Muscle of leg (tissue), 11 donors: ENCODE measurements around the gene LRRK1. TPM values are rescaled to one million over a fixed set of nuclear protein-coding genes. Genes with fewer than 3 reads are reported as not detected.

Source experiments
- DNase-seq: peaks from one replicate; pipeline ENCODE4 v3.0.0; 2013
- H3K27ac ChIP-seq: one replicate; pipeline ENCODE4 v1.5.1; 2013; ENCODE audit warnings: mild to moderate bottlenecking, low read length, control low read depth
- H3K27me3 ChIP-seq: one replicate; pipeline ENCODE4 v1.6.1; 2013; ENCODE audit warnings: low read length; ENCODE audit not compliant: control insufficient read depth, insufficient read depth
- H3K36me3 ChIP-seq: one replicate; pipeline ENCODE4 v1.6.1; 2013; ENCODE audit warnings: low read length; ENCODE audit not compliant: control insufficient read depth, insufficient read depth
- H3K4me1 ChIP-seq: one replicate; pipeline ENCODE4 v1.6.1; 2013; ENCODE audit warnings: low read length; ENCODE audit not compliant: control insufficient read depth, insufficient read depth
- H3K4me3 ChIP-seq: one replicate; pipeline ENCODE4 v1.5.1; 2013; ENCODE audit warnings: low read length, control low read depth
- H3K9me3 ChIP-seq: replicated peaks from 2 replicates; pipeline ENCODE4 v1.6.1; 2013; ENCODE audit warnings: low read depth, low read length; ENCODE audit not compliant: control insufficient read depth
- WGBS: methylation state at CpG from one replicate; pipeline ENCODE4 v1.1.5; 2013; ENCODE audit warnings: missing lambda C conversion rate; ENCODE audit not compliant: insufficient coverage; 5-methylcytosine and 5-hydroxymethylcytosine counted together
- polyA plus RNA-seq, 8 donors: library from polyadenylated mRNA; unstranded; fragments of 120-200 nt; gene quantifications; one replicate each; pipeline versions ENCODE4 v1.2.1 to v1.2.3, GENCODE V29; 2013; ENCODE audit warnings: inconsistent platforms in 1 of 8, low replicate concordance in 1 of 8; ENCODE audit not compliant: insufficient read length in 8 of 8, insufficient read depth in 1 of 8
- total RNA-seq: library from RNA; stranded (reverse); fragments of 120-200 nt; gene quantifications from one replicate; pipeline ENCODE4 v1.2.4, GENCODE V29; 2013

The LRRK1 gene
- total and polyA plus RNA-seq, 9 donors: 4.1 to 9.4 (median 5.8) TPM

DNA sequence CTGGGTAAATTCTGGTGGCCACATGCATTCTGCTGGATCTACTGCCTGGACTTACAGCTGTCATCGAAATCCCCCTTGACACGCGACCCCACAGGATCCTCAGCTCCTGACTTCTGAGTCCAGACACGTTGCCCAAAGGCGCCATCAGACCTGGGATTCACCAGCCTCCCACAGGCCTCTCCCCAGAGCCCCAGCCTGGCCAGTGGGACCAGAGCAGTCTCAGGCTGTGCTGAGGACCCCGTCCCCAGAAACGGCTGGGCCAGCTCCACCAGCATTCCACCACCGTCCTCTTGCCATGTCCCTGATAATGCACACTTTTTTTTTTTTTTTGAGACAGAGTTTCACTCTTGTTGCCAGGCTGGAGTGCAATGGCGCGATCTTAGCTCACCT, 166.1 kb downstream of the LRRK1 start:
- Histone ChIP-seq H3K36me3 (no peaks in the 10 kb centered on the region), H3K4me3 (no peak overlapping the region), H3K4me1 (peaks cover 22% of the 10 kb centered on the region), H3K27me3 (no peaks in the 10 kb centered on the region), H3K9me3 (peaks cover under 1% of the 10 kb centered on the region), H3K27ac (no peak overlapping the region)
- 86% methylated on average over 10 of the region's 10 CpGs for WGBS
- no peak for DNase-seq

DNA sequence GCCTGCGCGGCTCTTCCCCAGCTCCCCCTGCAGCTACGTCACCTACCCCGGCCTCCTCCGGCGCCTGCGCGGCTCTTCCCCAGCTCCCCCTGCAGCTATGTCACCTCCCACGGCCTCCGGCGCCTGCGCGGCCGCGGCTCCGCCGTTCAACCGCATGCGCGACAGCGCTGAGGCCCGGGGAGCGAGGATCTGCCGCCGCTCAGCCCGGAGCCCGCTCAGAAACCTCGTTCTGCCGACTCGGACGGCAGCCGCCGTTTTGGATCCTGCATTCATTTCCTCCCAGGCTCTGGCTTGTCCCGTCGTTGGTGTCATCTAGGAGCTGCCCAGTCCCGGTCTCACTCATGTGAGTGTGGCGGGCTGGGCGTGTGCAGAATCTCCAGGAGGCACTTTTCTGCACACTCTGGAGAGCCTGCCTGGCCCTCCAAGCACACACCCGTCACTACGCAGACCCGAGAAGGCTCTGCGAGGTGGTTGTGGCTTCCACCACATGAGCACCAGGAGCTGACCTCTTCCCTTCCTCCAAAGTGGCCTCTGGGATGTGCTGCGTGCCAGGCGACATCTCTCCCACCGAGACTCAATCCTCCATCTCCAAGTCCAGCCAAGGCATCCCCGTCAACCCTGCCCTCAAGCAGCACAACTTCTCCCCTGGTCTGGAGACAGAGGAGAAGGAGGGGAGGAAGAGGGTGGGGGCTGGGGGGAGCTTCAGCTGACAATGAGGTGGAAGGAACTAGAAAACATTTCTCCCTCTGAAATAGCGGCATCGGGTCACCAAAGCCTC, 167.4 kb downstream of the LRRK1 start:
- H3K4me1 ChIP-seq: peaks cover 35% of the 10 kb centered on the region
- DNase-seq: no peak
- H3K4me3 ChIP-seq: no peak overlapping the region
- no peaks in the 10 kb centered on the region for H3K27me3 ChIP-seq
- H3K27ac ChIP-seq: no peak overlapping the region
- no peaks in the 10 kb centered on the region for H3K36me3 ChIP-seq
- 93% methylated on average over 38 of the region's 48 CpGs for WGBS
- H3K9me3 ChIP-seq: peaks cover 3% of the 10 kb centered on the region

DNA sequence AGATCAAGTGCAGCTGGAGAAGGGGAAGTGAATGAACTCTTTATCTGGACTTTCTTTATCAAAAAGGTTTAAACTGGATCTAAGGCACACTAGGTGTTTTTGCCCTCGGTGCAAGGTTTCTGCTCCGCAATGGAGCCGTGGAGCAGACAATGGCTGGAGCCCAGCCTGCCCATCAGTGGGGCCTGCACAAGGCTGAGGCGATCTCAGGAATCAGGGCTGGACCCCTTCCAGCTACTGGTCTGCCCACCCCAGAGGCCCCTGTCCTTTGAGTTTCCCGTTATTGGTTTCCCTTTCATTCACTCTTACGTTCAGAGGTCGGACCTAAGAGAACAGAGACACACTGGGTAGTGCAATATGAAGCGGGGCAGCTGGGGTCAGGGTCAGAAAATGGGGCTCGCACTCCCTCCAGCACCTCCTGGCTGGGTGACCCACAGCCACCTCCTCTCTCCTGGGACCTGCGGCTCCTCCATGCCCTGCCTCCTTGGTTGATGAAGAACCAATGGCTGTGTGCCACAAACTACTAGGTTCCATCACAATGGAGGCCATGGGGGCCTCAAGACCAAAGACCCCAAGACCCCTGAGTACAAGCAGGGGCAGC, 168.1 kb downstream of the LRRK1 start:
- H3K4me3 ChIP-seq: no peak overlapping the region
- no peak for DNase-seq
- H3K4me1 ChIP-seq: peaks cover 42% of the 10 kb centered on the region

DNA sequence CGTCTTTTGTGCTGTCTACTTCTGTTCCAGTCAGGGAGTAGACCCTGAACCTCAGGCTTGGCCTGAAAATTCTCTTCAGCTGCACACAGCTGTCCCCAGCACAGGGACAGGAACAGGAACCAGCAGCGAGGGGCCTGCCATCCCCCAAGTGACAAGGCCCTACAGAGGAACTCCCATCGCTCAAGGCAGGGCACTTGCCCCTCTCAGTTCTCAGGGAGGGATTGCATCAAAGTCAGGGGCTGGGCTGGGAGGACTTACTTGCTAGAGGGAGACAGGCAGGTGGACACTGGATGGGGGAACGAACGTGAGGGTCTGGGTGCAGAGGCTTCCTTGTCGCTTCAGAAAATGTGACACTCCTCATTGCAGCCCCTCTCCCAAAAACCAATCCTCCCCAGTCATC, 169.1 kb downstream of the LRRK1 start:
- WGBS: 25% methylated on average over 1 of the region's 6 CpGs
- Histone ChIP-seq H3K36me3 (no peaks in the 10 kb centered on the region), H3K27ac (no peak overlapping the region), H3K9me3 (peaks cover 3% of the 10 kb centered on the region), H3K4me3 (no peak overlapping the region), H3K4me1 (peaks cover 49% of the 10 kb centered on the region), H3K27me3 (no peaks in the 10 kb centered on the region)
- DNase-seq: no peak

More for the DNA sequence above, 168.1 kb downstream of the LRRK1 start:
- Histone ChIP-seq H3K9me3 (peaks cover 3% of the 10 kb centered on the region), H3K36me3 (no peaks in the 10 kb centered on the region), H3K27ac (no peak overlapping the region), H3K27me3 (no peaks in the 10 kb centered on the region)
- 77% methylated on average over 7 of the region's 10 CpGs for WGBS

DNA sequence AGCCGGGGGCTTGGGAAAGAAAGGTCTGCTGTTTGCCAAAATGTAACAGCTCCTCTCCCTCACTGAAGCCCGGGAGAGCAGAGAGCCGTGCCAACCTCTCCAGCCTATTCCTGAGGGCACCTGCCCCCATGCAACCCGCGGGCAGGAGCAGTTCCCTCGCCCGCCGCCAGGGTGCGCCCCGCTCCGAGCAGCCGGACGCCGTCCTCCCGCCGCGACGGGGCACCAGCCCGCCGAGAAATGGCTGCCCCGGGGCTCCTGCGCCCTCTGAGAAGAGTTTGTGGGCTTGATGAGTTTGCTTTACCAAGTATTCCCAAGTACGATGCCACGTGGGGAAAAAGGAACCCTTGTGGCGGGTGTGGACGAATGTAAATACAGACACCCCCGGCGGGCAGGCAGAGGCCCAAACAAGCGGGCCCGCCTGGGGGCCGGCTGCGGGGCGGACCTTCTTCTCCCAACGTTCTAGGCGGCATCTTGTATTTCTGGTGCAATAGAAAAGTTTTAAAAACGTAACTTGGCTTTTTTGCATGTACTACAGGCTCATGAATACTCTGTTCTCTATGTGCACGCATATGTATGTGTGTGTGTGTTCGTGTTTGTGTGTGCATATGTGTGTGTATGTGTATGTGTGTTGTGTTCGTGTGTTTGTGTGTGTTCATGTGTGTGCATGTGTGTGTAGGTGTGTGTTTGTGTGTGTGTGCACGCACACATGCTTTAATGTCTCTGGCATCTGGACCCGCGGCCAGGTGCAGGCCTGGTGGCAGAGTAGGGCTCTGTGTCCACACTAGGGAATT, 169.8 kb downstream of the LRRK1 start:
- Histone ChIP-seq H3K4me1 (peaks cover 49% of the 10 kb centered on the region), H3K9me3 (peaks cover 3% of the 10 kb centered on the region), H3K27me3 (no peaks in the 10 kb centered on the region), H3K36me3 (no peaks in the 10 kb centered on the region), H3K4me3 (peak overlapping the region; percentile 34), H3K27ac (peak overlapping the region; percentile 43)
- 22% methylated on average over 30 of the region's 42 CpGs for WGBS
- DNase-seq: peak; percentile 62

DNA sequence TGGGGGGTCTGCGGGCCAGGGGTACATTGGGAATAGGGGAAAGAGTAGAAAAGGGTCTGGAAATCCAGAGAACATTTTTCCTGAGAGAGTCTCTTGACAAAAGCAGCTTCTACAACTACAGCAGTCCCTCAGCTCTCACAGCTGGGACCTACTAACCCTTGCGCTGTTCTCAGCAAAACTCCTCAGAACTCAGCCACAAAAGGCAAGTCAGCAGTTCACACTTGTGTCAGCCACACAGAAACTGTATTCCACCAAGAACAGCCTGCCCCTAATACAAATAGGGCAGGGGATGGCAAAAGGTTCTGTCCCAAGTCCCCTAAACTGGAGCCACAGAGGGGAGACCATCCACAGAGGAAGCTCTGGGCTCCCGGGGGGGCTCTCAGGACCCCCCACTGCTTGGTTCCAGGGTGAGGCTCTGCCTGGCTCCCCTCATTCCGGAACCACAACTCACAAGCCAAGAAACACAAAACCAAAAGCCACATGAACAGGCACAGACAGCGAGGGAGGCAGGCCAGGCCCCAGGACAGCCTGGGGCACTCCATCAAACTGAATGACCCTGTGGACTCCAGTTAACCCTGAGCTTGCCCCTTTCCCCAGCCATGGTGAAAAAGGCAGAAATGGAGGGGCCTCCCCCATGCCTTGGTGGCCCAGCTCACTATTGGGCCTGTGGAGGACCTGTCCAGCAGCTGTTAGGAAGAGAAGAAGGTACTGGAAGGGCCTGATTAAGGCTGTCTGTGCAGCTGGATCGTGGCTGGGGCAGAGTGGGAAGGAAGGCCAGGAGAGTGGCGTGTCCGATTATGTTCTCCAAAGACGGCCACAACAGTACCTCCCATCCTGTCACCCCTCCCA, 170.6 kb downstream of the LRRK1 start:
- WGBS: 63% methylated on average over 3 of the region's 9 CpGs
- H3K4me1 ChIP-seq: peaks cover 49% of the 10 kb centered on the region
- peaks cover 3% of the 10 kb centered on the region for H3K9me3 ChIP-seq
- peak; percentile 71 for DNase-seq
- H3K4me3 ChIP-seq: no peak overlapping the region
- no peaks in the 10 kb centered on the region for H3K27me3 ChIP-seq
- peak overlapping the region; percentile 49 for H3K27ac ChIP-seq
- H3K36me3 ChIP-seq: no peaks in the 10 kb centered on the region

DNA sequence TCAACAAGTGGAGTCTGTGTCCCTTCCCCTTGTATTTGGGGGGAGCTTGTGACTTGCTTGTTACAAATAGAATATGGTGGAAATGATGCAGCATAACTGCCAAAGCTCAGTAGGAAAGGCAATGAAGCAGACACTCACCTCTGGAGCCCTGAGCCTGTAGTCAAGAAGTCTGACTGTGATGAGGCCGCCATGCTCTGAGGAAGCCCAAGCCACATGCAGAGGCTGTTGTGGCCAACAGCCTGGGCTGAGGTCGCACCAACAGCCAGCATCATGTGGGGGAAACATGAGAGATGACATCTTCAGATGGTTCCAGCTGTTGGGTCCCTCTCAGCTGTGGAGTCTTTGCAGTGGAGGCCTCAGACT, 171.3 kb downstream of the LRRK1 start:
- Histone ChIP-seq H3K36me3 (no peaks in the 10 kb centered on the region), H3K27me3 (no peaks in the 10 kb centered on the region), H3K4me1 (peaks cover 49% of the 10 kb centered on the region), H3K4me3 (no peak overlapping the region), H3K27ac (no peak overlapping the region), H3K9me3 (peaks cover 3% of the 10 kb centered on the region)
- DNase-seq: no peak
- WGBS: 94% methylated on average over 2 of the region's 2 CpGs

DNA sequence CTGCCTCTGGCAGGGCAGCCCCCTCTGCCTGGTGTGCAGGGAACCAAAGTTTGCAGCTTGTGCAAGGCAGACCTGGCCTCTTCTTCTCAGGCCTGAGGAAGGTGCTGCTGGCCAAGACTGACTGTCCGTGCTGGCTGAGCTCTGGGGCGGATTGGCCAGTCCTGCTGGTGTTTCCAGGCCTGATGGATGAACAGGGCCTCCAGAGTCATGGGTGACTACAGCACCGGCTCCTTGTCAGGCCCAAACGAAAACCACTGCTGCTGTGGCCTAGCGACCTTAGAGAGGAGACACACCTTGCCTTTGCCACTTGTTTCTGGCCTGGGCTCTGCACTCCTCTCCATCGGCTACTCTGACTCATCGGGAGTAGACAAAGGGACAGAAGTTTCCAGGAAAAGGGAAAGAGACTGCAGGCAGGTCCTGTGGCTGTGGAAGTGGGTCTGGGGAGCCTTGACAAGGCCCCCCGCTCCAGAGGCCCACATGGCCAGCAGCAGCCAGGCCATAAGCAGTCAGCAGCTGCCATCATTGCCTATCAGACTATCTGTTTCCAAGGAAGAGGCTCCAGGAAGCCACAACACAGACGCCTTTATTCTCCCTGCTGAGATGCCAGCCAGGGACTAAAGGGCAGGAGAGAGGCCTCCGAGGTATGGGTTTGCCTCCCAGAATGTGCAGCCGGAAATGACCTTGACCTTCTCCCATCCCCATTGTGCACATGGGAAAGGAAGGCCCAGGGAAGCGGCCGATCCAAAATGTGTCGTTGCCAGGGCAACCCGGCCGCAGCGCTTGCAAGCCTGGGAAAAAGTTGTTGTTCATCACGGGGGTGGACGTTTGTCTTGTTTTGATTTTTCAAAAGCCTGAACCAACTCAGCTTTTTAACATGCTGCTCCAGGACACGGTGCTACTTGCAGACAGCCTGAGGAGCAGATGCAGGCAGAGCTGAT, 172.2 kb downstream of the LRRK1 start:
- Histone ChIP-seq H3K27me3 (no peaks in the 10 kb centered on the region), H3K4me1 (peaks cover 49% of the 10 kb centered on the region), H3K4me3 (no peak overlapping the region), H3K27ac (peak overlapping the region; percentile 87), H3K36me3 (no peaks in the 10 kb centered on the region), H3K9me3 (peaks cover 3% of the 10 kb centered on the region)
- DNase-seq: peak; percentile 79
- 49% methylated on average over 15 of the region's 20 CpGs for WGBS
